Measurements from ENCODE around the gene MRPS18B. TPM values are rescaled to one million over a fixed set of nuclear protein-coding genes. Genes with fewer than 3 reads are reported as not detected.

The MRPS18B gene
- total RNA-seq, 1 donor from 2014 or later = 48.9 TPM

DNA sequence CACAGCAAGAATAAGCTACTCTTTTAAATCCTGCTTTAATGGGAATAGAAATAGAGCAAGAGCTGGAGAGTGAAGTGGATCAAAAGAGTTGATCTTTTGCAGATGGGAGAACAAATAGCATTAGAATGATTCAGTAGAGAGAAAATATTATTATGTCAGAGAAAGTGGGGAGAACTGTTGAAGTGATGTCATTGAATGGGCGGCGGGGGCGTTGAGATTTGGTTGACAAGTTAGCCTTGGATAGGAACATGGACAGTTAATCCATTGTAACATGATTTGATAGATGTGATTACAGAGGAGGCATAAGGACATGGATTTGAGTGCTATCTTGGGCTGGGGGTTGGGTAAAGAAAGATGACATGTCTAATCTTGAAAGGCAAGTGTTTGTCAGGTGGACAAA lies 18.2 kb downstream of the MRPS18B start:
- Histone ChIP-seq H3K36me3 (peaks cover 22% of the 10 kb centered on the region), H3K4me3 (no peak overlapping the region), H3K9me3 (no peaks in the 10 kb centered on the region), H3K27me3 (no peaks in the 10 kb centered on the region), H3K27ac (no peak overlapping the region), H3K4me1 (no peaks in the 10 kb centered on the region)
- ATAC-seq (no peak), DNase-seq (no peak)
- TF ChIP-seq, protein P1, sequence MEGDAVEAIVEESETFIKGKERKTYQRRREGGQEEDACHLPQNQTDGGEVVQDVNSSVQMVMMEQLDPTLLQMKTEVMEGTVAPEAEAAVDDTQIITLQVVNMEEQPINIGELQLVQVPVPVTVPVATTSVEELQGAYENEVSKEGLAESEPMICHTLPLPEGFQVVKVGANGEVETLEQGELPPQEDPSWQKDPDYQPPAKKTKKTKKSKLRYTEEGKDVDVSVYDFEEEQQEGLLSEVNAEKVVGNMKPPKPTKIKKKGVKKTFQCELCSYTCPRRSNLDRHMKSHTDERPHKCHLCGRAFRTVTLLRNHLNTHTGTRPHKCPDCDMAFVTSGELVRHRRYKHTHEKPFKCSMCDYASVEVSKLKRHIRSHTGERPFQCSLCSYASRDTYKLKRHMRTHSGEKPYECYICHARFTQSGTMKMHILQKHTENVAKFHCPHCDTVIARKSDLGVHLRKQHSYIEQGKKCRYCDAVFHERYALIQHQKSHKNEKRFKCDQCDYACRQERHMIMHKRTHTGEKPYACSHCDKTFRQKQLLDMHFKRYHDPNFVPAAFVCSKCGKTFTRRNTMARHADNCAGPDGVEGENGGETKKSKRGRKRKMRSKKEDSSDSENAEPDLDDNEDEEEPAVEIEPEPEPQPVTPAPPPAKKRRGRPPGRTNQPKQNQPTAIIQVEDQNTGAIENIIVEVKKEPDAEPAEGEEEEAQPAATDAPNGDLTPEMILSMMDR (IDR thresholded peaks at IDR 0.05) = no peak
- intact Hi-C loops (cut with DNase I) = no loop called here

DNA sequence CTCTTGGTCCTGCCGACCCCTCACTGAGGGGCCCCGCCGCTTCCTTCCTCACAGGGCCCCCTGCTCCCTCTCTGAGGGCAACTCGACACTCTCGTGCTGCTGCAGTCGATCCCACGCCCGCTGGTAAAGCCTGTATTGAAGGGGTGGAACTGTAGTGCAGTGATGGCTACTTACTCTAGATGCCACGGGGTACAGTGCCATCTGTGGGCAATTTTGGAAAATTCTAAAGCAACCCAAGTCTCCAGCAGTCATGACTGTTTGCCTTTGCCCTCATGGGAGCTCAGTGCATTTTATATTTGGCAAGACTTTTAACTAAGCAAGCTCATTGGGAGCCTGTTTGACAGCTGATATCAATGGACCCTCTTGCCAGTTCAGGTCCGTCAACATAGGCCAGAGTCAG lies 22.8 kb downstream of the MRPS18B start:
- Histone ChIP-seq H3K36me3 (peaks cover 31% of the 10 kb centered on the region), H3K9me3 (no peaks in the 10 kb centered on the region), H3K4me1 (no peaks in the 10 kb centered on the region), H3K27me3 (no peaks in the 10 kb centered on the region), H3K4me3 (no peak overlapping the region), H3K27ac (no peak overlapping the region)
- ATAC-seq (no peak), DNase-seq (no peak)
- TF ChIP-seq, protein P1 (IDR thresholded peaks at IDR 0.05) = no peak
- intact Hi-C loops (cut with DNase I) = no loop called here

GRCh38 chr6:30641048-30641447 lies 23.4 kb downstream of the MRPS18B start:
- Histone ChIP-seq H3K27me3 (no peaks in the 10 kb centered on the region), H3K4me1 (no peaks in the 10 kb centered on the region), H3K36me3 (peaks cover 31% of the 10 kb centered on the region), H3K9me3 (no peaks in the 10 kb centered on the region), H3K4me3 (no peak overlapping the region), H3K27ac (no peak overlapping the region)
- ATAC-seq (no peak), DNase-seq (no peak)
- intact Hi-C loops (cut with DNase I) = no loop called here
- TF ChIP-seq, protein P1 (IDR thresholded peaks at IDR 0.05) = no peak

- intact Hi-C loops (cut with DNase I) = no loop called here
Measured at GRCh38 chr6:30643656-30644055, 26.0 kb downstream of the MRPS18B start.

GRCh38 chr6:30644769-30645168 lies 27.1 kb downstream of the MRPS18B start:
- Histone ChIP-seq H3K9me3 (no peaks in the 10 kb centered on the region), H3K4me1 (peaks cover 6% of the 10 kb centered on the region), H3K4me3 (no peak overlapping the region), H3K36me3 (peaks cover 31% of the 10 kb centered on the region), H3K27ac (no peak overlapping the region), H3K27me3 (no peaks in the 10 kb centered on the region)
- TF ChIP-seq, protein P1 (IDR thresholded peaks at IDR 0.05) = no peak
- ATAC-seq = no peak
- intact Hi-C loops (cut with DNase I) = no loop called here
- DNase-seq = no peak

More at GRCh38 chr6:30643656-30644055, 26.0 kb downstream of the MRPS18B start:
- TF ChIP-seq, protein P1 (IDR thresholded peaks at IDR 0.05) = no peak
- peaks cover 6% of the 10 kb centered on the region for H3K4me1 ChIP-seq
- no peaks in the 10 kb centered on the region for H3K27me3 ChIP-seq
- no peak for DNase-seq
- H3K36me3 ChIP-seq = peaks cover 31% of the 10 kb centered on the region
- no peak overlapping the region for H3K27ac ChIP-seq
- H3K4me3 ChIP-seq = no peak overlapping the region
- no peak for ATAC-seq
- no peaks in the 10 kb centered on the region for H3K9me3 ChIP-seq

DNA sequence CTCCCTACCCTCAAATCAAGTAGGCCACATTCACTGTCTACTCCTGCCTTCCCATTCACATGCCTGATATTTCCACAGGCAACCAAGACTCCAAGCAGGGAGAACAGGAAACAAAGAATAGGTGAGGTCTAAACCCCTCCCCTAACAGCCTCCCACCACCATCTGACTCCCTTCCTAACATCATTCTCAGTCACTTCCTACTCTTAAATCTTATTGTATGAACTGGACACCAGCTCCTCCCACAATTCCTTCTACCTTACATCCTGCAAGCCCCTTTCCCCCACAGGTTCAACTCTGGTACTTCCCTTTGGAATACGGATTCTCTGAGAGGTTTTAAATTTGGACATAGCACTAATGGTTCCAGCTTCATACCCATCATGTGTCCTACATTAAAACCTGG lies 28.3 kb downstream of the MRPS18B start:
- DNase-seq (no peak), ATAC-seq (no peak)
- TF ChIP-seq, protein P1 (IDR thresholded peaks at IDR 0.05) = no peak
- Histone ChIP-seq H3K27me3 (no peaks in the 10 kb centered on the region), H3K9me3 (no peaks in the 10 kb centered on the region), H3K4me1 (peaks cover 6% of the 10 kb centered on the region), H3K4me3 (no peak overlapping the region), H3K27ac (no peak overlapping the region), H3K36me3 (peaks cover 24% of the 10 kb centered on the region)
- intact Hi-C loops (cut with DNase I) = no loop called here
